ENCODE measurements around the gene FN1.

FN1 gene

DNA sequence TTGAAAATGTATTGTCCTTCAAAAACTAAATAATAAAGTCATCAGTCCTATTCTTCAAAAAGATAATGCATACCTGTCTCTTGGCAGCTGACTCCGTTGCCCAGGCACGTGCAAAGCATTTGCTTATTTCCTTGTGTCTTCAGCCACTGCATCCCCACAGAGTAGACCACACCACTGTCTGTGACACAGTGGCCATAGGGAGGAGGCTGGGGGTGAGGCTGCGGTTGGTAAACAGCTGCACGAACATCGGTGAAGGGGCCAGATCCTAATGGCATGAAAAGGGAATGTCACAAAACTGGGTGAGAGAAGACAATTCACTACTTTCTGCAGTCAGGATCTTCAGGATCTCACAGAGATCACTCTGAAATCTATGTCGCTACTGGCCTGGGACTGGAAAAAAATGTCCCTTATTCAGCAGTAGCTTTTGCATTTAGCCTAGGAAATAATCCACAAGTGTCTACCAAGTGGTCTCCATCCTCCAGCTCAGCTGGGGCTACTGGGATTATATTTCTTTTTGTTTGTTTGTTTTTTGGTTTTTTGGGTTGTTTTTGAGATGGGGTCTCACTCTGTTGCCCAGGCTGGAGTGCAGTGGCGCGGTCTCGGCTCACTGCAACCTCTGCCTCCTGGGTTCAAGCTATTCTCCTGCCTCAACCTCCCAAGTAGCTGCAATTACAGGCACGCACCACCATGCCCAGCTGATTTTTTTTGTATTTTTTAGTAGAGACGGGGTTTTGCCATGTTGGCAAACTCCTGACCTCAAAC, 10.7 kb downstream of the FN1 start:
- Histone ChIP-seq H3K9me2 (replicated peaks; ENCODE audit: insufficient read depth, low read length) (no peaks in the 10 kb centered on the region), H3F3A (ENCODE audit: insufficient read depth, low read length) (no peaks in the 10 kb centered on the region), H3K27ac (ENCODE audit: low read length) (no peak overlapping the region), H3K9me3 (replicated peaks; ENCODE audit: insufficient read depth, low read length) (no peaks in the 10 kb centered on the region), H3K27me3 (replicated peaks; ENCODE audit: insufficient read depth, low read length) (no peaks in the 10 kb centered on the region), H3K9ac (ENCODE audit: low read length) (no peak overlapping the region), H3K36me3 (replicated peaks; ENCODE audit: insufficient read depth, low read length) (no peaks in the 10 kb centered on the region), H3K79me2 (ENCODE audit: low read length) (no peaks in the 10 kb centered on the region), H3K4me3 (ENCODE audit: low read length) (no peak overlapping the region), H3K4me2 (ENCODE audit: low read depth, low read length) (no peak overlapping the region), H3K4me1 (ENCODE audit: low read length) (no peaks in the 10 kb centered on the region), H4K20me1 (ENCODE audit: insufficient read depth, low read length) (no peaks in the 10 kb centered on the region), H2AFZ (ENCODE audit: low read length) (no peak overlapping the region)
- TF ChIP-seq EZH2phosphoT487 (IDR thresholded peaks at IDR 0.05; ENCODE audit: low read length) (no peak), EZH2 (optimal IDR thresholded peaks at IDR 0.05; ENCODE audit: low read depth, low read length) (no peak), CTCF (IDR thresholded peaks at IDR 0.05; ENCODE audit: low read length) (no peak)
- DNase-seq, result no peak

DNA sequence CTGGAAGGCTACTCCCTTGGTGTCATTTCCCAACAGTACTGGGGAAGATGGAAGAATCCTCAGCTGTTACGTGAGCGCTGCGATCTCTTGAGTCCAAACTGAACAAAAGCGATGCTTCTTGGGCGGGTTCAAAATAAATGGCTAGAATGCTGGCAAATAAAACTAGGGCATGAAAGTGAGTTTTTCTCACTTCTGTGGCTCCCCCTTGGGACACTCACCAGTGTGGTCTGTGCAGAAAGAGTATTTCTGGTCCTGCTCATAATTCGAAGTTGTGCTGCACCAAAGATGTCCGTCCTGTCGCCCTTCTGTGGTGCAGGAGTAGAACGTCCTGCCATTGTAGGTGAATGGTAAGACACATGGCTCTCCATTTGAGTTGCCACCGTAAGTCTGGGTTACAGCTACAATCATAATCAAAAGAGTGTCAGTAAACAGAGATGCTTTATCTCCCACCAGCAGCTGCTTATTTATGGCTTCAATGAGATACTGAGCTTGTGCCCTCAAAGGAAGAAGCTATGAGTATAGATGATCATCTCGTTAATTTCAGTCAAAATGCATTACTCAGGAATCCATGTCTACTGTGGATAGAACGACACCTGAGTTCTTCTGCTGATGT, 11.8 kb downstream of the FN1 start:
- no peaks in the 10 kb centered on the region for H3F3A ChIP-seq (ENCODE audit: insufficient read depth, low read length)
- H3K27me3 ChIP-seq (replicated peaks; ENCODE audit: insufficient read depth, low read length), result no peaks in the 10 kb centered on the region
- H3K9me3 ChIP-seq (replicated peaks; ENCODE audit: insufficient read depth, low read length), result no peaks in the 10 kb centered on the region
- H3K9ac ChIP-seq (ENCODE audit: low read length), result no peak overlapping the region
- H2AFZ ChIP-seq (ENCODE audit: low read length), result no peak overlapping the region
- H3K27ac ChIP-seq (ENCODE audit: low read length), result no peak overlapping the region
- DNase-seq, result no peak
- no peaks in the 10 kb centered on the region for H3K4me1 ChIP-seq (ENCODE audit: low read length)
- no peaks in the 10 kb centered on the region for H3K79me2 ChIP-seq (ENCODE audit: low read length)
- no peaks in the 10 kb centered on the region for H4K20me1 ChIP-seq (ENCODE audit: insufficient read depth, low read length)
- no peaks in the 10 kb centered on the region for H3K36me3 ChIP-seq (replicated peaks; ENCODE audit: insufficient read depth, low read length)
- no peak overlapping the region for H3K4me3 ChIP-seq (ENCODE audit: low read length)
- no peaks in the 10 kb centered on the region for H3K9me2 ChIP-seq (replicated peaks; ENCODE audit: insufficient read depth, low read length)
- no peak for TF ChIP-seq CTCF (IDR thresholded peaks at IDR 0.05; ENCODE audit: low read length)
- TF ChIP-seq EZH2phosphoT487 (IDR thresholded peaks at IDR 0.05; ENCODE audit: low read length), result no peak
- TF ChIP-seq EZH2 (optimal IDR thresholded peaks at IDR 0.05; ENCODE audit: low read depth, low read length), result no peak
- no peak overlapping the region for H3K4me2 ChIP-seq (ENCODE audit: low read depth, low read length)

- no peak overlapping the region for H3K4me2 ChIP-seq (ENCODE audit: low read depth, low read length)
- no peaks in the 10 kb centered on the region for H3K79me2 ChIP-seq (ENCODE audit: low read length)
- H3K27ac ChIP-seq (ENCODE audit: low read length), result no peak overlapping the region
- TF ChIP-seq EZH2phosphoT487 (IDR thresholded peaks at IDR 0.05; ENCODE audit: low read length), result no peak
- no peak for DNase-seq
- H3K4me1 ChIP-seq (ENCODE audit: low read length), result no peaks in the 10 kb centered on the region
- no peaks in the 10 kb centered on the region for H3F3A ChIP-seq (ENCODE audit: insufficient read depth, low read length)
- H3K9me3 ChIP-seq (replicated peaks; ENCODE audit: insufficient read depth, low read length), result no peaks in the 10 kb centered on the region
- H4K20me1 ChIP-seq (ENCODE audit: insufficient read depth, low read length), result no peaks in the 10 kb centered on the region
- no peaks in the 10 kb centered on the region for H3K27me3 ChIP-seq (replicated peaks; ENCODE audit: insufficient read depth, low read length)
- no peak overlapping the region for H3K4me3 ChIP-seq (ENCODE audit: low read length)
- H3K9ac ChIP-seq (ENCODE audit: low read length), result no peak overlapping the region
- H2AFZ ChIP-seq (ENCODE audit: low read length), result no peak overlapping the region
- no peaks in the 10 kb centered on the region for H3K36me3 ChIP-seq (replicated peaks; ENCODE audit: insufficient read depth, low read length)
- no peaks in the 10 kb centered on the region for H3K9me2 ChIP-seq (replicated peaks; ENCODE audit: insufficient read depth, low read length)
Observed at GRCh38 chr2:215423234-215423633, 12.6 kb downstream of the FN1 start.

- Histone ChIP-seq H3F3A (ENCODE audit: insufficient read depth, low read length) (no peaks in the 10 kb centered on the region), H3K27ac (ENCODE audit: low read length) (no peak overlapping the region), H3K4me2 (ENCODE audit: low read depth, low read length) (no peak overlapping the region), H3K36me3 (replicated peaks; ENCODE audit: insufficient read depth, low read length) (no peaks in the 10 kb centered on the region), H3K4me1 (ENCODE audit: low read length) (no peaks in the 10 kb centered on the region), H3K79me2 (ENCODE audit: low read length) (no peaks in the 10 kb centered on the region), H3K4me3 (ENCODE audit: low read length) (no peak overlapping the region), H4K20me1 (ENCODE audit: insufficient read depth, low read length) (no peaks in the 10 kb centered on the region), H3K9me2 (replicated peaks; ENCODE audit: insufficient read depth, low read length) (no peaks in the 10 kb centered on the region), H3K9me3 (replicated peaks; ENCODE audit: insufficient read depth, low read length) (no peaks in the 10 kb centered on the region), H2AFZ (ENCODE audit: low read length) (no peak overlapping the region), H3K9ac (ENCODE audit: low read length) (no peak overlapping the region), H3K27me3 (replicated peaks; ENCODE audit: insufficient read depth, low read length) (no peaks in the 10 kb centered on the region)
- DNase-seq, result no peak
- TF ChIP-seq EZH2phosphoT487 (IDR thresholded peaks at IDR 0.05; ENCODE audit: low read length) (no peak), EZH2 (optimal IDR thresholded peaks at IDR 0.05; ENCODE audit: low read depth, low read length) (no peak), CTCF (IDR thresholded peaks at IDR 0.05; ENCODE audit: low read length) (no peak)
Observed at GRCh38 chr2:215422676-215423075, 13.2 kb downstream of the FN1 start.
